ENCODE measurements around the gene ENDOV.

GRCh38 chr17:80371196-80371595, 43.8 kb upstream of the ENDOV start:
- TF ChIP-seq POLR2A (IDR thresholded peaks at IDR 0.05) (no peak), CTCF (IDR thresholded peaks at IDR 0.05) (no peak)
